HG03139 (cell line): ENCODE results near the gene ZNF844.
"Not testable (repeated sequence)": the region's sequence is repeated elsewhere in the genome, so short reads cannot be mapped to it uniquely, and the experiment has no call there.

Experiments
- ATAC-seq: cut with Tn5 transposase; IDR thresholded peaks from one replicate; pipeline ENCODE4 v1.9.1; 2021; ENCODE audit not compliant: unreplicated experiment

Gene ZNF844

DNA sequence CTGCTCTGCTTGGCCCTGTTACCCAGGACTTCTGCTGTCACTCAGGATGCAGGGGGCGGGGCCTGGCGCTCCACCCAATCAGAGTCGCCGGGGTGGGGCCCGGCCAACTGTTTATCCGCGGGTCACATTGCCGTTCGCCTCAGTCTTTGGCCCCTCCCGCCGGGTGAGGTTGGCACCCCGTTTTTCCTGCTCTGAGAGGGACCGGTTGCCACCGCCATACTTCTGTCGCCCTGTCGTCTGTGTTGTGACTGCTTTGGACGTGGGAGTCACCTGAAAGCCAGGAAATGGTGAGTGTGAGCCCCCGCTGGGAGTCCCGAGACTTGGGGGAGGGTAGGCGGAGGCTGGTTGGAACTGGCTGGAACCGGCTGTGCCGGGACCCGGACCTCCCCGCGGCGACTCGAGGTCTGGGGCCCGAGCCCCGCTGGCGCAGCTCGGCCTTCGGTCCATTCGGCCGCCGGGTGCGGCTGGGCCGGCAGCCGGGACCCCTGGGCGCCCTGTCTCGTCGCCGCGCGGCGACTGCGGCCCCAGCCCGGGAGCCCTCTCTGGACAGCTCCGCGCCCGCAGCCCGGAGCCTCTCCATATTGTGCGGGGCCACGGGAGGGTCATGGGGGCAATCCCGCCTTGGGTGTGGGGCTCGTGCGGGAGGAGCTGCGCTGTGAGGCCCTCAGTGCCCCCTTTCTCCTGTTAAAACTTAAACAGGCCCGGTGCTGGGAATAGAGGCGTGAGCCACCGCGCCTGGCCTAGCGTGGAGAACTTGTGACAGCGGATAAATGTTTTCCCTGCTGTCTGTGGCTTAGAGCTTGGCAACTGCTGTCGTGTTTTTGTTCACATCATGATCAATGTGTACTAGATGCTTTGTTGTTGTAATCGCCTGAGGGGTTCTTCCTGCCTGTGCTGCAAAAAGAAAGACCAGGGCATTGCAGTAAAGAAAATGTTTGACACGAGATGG is at the start of gene ZNF844:
ZNF844 (plus strand) TSS at position 142 of the 949 bp plus-strand sequence; CDS start at position 285, 143 bp downstream.
- peak; percentile 77 for ATAC-seq

DNA sequence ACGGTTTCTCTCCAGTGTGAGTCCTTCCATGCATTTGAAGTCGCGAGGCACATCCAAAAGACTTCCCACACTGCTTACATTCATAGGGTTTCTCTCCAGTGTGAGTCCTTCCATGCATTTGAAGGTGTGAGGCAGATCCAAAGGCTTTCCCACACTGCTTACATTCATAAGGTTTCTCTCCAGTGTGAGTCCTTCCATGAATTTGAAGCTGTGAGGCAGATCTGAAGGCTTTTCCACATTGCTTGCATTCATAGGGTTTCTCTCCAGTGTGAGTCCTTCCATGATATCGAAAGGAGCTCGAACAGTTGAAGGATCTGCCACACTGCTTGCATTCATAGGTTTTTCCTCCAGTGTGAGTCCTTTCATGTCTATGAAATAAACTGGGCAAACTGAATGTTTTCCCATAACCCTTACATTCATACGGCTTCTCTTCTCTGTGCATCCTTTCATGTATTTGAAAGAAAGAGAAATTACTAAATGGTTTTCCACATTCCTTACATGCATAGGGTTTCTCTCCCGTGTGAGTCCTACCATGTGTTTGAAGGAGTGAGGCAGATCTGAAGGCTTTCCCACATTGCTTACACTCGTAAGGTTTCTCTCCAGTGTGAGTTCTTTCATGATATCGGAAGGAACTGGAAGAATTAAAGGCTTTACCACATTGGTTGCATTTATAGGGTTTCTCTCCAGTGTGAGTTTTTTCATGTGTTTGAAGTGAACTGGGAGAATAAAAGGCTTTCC is 49.3 kb upstream of the ZNF844 start:
- no peak for ATAC-seq

DNA sequence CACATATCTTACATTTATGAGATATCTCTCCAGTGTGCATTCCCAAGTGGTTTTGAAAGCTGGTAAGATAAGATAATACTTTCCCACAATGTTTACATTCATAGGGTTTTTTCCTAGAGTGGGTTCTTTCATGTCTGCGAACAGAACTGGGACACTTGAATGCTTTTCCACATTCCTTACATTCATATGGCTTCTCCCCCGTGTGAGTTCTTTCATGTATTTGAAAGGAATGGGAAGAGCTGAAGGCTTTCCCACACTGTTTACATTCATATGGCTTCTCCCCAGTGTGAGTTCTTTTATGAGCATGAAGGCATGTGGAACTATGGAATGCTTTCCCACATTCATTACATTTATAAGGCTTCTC is 48.8 kb upstream of the ZNF844 start:
- no peak for ATAC-seq

DNA sequence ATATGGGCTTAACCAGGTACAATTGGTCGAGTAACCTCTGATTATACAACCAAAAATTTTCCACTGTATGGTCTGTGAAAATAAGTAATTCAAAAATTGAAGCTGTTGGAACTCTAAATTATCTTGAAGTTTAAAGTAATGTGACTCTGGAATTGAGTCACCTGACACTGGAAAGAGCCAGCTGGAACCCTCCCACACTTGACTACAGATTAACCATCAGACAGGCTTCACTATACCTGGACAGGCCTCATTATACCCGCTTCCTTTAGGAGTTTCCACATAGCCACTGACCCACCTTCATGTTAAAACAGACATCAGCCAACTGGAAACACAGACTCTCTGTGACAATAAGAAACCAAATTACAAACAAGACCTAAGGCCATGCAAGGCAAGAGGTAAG is 30.3 kb upstream of the ZNF844 start:
- no peak for ATAC-seq

DNA sequence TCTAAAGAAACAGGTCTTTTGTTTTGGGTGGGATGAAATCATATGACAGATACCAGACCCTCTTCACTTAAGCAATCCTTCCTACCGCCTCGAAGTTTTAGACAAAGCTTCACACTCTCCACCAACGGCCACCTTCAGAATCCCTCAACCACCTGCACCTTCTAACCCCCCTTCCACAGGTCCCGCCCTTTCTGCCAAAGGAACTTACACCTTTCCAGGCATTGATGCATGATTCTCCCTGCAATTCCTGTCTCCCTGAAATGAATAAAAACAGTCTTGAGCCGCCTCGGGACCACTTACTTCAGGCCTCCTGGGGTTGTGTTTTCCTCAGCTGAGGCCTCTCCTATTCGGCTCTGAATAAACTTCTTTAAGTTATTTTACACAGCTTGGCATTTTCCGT is 29.9 kb upstream of the ZNF844 start:
- no peak for ATAC-seq

DNA sequence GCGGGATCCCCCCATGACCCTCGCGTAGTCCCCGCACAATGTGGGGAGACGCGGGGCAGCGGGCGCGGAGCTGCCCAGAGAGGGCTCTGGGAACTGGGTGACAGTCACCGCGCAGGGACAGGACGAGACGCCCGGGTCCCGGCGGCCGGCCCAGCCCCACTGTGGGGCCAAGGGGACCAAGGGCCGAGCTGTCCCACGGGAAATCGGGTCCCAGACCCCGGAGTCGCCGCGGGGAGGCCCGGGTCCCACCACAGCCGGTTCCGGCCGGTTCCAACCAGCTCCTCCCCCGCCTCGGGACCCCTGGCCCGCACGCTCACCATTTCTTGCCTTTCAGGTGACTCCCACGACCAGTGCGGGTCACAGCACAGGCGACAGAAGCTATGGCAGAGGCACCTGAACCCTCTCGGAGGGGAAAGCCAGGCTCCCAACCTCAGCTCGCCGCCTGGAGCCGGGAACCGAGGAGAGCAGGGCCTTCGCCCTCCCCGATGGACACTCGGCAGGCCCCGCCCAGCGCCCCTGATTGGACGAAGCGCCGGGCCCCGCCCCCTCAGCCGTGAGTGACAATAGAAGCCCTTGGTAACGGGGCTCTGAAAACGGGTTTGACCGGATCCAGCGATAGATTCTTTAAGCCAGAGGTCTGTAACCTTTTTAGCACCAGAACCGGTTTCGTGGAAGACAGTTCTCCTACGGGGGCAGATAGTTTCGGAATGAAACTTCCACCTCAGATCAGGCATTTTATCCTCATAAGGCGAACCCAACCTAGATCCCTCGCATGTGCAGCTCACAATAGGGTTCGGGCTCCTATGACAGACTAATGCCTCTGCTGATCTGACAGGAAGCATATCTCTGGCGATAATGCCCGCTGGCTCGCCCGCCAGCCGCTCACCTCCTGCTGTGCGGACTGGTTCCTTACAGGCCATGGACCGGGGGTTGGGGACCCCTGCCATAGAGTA is 29.0 kb upstream of the ZNF844 start, which contains the start of gene ZNF433:
ZNF433 (minus strand) TSS at position 460 of the 953 bp plus-strand sequence; CDS start at position 320, 140 bp downstream.
- ATAC-seq = no peak

DNA sequence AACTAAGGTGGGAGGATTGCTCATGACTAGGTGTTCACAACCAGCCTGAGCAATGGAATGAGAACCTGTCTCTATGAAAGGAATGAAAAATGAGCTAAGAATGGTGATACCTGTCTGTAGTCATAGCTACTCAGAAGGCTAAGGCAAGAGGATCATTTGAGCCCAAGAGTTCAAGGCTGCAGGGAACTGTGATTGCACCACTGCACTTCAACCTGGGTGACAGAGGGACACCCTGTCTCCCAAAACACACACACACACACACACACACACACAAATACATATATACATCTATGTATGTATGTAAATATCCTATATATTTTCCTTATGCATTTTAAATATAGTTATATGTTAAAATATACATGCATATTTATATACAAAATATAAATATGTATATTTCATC is 21.6 kb upstream of the ZNF844 start:
- ATAC-seq = no peak

DNA sequence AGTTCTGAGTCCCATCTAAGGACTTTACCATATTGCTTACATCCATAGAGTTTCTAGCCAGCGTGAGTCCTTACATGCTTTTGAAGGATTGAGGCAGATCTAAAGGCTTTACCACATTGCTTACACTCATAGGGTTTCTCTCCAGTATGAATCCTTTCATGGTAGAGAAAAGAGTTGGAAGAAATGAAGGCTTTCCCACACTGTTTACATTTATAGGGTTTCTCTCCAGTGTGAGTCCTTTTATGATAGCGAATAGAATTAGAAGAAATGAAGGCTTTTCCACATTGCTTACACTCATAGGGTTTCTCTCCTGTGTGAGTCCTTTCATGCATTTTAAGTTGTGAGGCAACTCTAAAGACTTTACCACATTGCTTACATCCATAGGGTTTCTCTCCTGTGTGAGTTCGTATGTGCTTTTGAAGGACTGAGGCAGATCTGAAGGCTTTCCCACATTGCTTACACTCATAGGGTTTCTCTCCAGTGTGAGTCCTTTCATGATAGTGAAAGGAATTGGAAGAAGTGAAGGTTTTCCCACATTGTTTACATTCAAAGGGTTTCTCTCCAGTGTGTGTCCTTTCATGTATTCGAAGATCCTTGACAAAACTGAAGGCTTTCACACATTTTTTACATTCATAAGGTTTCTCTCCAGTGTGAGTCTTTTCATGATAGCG is 20.6 kb upstream of the ZNF844 start:
- ATAC-seq = no peak

DNA sequence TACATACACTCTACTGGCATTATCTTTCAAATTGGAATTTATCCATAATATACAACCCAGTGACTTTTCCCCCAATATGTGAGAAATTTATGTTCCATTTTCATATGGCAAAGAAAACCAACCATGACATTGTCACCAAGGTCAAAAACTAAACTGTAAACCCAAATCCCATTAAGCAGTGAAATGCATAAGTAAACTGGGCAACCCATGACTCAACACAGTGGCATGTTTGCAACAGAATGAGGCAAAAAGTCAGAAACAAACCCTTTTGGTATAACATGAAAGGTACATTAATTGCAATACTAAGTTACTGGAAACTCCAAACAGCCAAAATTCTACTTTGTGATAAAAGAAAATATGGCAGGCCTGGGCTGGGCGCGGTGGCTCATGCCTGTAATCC is 16.7 kb upstream of the ZNF844 start:
- ATAC-seq = no peak

DNA sequence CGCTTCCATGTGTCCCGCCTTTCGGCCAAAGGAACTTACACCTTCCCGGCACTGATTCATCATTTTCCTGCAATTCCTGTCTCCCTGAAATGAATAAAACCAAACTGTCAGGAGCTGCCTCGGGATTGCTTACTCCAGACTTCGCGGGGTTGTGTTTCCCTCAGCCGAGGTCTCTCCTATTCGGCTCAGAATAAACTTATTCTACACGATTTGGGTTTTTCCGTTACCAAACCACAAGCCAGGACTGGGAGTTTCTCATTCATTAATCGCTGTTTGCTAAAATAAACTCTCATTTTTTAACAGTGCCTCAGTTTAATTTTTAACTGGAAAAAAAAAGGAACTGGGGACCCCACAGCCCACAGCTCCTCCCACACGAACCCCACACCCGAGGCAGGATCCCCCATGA is 12.4 kb upstream of the ZNF844 start:
- peak; percentile 9 for ATAC-seq

DNA sequence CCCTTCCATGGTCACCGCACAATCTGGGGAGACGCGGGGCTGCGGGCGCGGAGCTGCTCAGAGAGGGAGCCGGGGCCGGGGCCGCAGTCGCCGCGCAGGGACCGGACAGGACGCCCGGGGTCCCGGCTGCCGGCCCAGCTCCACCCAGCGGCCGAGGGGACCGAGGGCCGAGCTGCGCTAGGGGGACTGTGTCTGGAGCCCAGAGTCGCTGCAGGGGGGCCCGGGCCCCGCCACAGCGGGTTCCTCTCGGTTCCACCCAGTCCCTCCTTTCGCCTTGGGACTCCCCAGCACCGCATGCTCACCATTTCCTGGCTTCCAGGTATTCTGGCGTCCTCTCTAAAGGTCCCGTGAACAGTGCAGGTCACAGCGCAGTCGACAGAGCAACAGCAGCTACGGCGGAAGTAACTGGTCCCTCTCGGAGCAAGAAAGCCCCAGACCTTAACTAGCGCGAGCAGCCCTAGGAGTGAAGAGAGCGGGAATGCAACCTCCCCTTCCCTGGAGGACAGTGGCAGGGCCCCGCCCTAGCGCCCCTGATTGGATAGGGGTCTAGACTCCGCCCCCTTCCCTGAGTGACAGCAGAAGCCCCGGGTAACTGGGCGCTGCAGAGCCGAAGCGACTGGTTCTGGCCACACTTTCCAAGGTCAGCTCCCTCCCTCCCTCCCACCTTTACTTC is 11.9 kb upstream of the ZNF844 start, which contains the start of gene ZNF878:
ZNF878 (minus strand) TSS at position 465 of the 673 bp plus-strand sequence; CDS start at position 305, 160 bp downstream.
- peak; percentile 74 for ATAC-seq

DNA sequence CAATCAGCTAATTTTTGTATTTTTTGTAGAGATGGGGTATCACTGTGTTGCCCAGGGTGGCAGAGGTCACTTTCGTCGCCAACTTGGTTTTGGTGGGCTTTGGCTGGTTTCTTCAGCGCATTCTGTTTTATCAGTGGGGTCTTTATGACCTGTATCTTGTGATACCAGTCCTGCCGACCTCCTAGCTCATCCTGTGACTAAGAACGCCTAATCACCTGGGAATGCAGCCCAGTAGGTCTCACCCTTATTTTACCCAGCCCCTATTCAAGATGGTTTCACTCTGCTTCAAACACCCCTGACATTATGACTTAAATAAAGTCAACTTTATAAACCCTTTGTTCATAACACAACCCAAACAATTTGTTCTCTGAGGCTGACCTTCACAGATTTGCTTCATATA is 8.7 kb upstream of the ZNF844 start:
- ATAC-seq = no peak

DNA sequence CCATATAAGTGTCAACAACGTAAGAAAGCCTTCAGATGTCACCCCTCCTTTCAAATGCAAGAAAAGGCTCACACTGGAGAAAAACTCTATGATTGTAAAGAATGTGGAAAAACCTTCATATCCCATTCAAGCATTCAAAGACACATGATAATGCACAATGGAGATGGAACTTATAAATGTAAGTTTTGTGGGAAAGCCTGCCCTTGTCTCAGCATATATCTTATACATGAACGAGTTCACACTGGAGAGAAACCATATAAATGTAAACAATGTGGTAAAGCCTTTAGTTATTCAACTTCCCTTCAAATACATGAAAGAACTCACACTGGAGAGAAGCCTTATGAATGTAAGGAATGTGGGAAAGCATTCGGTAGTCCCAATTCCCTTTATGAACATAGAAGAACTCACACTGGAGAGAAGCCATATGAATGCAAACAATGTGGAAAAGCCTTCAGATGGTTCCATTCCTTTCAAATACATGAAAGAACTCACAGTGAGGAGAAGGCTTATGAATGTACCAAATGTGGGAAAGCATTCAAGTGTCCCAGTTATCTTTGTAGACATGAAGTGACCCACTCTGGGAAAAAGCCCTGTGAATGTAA is 11.1 kb downstream of the ZNF844 start:
- ATAC-seq = no peak

DNA sequence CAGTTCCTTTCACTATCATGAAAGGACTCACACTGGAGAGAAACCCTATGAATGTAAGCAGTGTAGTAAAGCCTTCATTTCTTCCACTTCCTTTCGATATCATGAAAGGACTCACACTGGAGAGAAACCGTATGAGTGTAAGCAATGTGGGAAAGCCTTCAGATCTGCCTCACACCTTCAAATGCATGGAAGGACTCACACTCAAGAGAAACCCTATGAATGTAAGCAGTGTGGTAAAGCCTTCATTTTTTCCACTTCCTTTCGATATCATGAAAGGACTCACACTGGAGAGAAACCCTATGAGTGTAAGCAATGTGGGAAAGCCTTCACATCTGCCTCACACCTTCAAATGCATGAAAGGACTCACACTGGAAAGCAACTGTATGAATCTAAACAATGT is 11.8 kb downstream of the ZNF844 start:
- ATAC-seq = not testable (repeated sequence)

DNA sequence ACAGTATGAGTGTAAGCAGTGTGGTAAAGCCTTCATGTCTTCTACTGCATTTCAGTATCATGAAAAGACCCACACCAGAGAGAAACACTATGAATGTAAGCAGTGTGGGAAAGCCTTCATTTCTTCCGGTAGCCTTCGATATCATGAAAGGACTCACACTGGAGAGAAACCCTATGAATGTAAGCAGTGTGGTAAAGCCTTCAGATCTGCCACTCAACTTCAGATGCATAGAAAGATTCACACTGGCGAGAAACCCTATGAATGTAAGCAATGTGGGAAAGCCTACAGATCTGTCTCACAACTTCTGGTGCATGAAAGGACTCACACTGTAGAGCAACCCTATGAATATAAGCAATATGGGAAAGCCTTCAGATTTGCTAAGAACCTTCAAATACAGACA is 12.8 kb downstream of the ZNF844 start:
- no peak for ATAC-seq

DNA sequence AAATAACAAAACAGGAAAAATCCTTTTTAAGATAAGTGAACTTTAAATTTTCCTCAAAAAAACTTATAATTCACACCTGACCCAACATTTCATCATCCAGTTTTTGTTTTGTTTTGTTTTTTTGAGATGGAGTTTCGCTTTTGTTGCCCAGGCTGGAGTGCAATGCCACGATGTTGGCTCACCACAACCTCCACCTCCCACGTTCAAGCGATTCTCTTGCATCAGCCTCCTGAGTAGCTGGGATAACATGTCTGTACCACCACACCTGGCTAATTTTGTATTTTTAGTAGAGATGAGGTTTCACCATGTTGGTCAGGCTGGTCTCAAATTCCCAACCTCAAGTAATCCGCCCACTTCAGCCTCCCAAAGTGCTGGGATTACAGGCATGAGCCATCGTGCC is 18.8 kb downstream of the ZNF844 start:
- not testable (repeated sequence) for ATAC-seq

DNA sequence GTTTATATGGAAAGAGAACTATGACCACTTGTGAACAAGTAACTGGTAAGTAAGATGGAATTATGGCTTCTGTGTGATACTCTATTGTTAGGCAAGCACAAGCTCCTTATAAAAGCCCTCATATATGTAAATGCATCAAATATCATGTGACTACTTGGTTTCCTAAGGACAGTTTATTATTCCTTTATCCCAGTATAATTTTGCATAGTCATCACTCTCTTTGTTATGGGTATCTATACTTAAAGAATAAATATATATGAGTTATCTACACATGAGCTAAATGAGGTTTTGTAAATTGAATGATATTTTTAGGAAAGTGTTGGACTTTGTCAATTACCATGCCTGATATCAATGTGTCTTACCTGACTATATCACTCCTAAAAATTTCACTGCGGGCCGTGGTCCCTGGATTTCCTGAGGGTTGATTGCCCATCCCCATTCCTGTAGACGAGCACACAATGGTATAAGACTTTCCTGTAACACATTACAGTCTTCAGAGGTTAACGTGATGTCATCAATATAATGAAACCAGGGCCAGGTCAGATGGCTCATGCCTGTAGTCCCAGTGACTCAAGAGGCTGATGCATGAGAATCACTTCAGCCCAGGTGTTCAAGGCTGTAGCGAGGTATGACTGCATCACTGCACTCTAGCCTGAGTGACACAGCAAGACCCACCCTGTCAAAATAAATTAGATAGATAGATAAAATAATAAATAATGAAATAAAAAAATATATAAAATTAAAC is 20.7 kb downstream of the ZNF844 start:
- ATAC-seq = no peak

DNA sequence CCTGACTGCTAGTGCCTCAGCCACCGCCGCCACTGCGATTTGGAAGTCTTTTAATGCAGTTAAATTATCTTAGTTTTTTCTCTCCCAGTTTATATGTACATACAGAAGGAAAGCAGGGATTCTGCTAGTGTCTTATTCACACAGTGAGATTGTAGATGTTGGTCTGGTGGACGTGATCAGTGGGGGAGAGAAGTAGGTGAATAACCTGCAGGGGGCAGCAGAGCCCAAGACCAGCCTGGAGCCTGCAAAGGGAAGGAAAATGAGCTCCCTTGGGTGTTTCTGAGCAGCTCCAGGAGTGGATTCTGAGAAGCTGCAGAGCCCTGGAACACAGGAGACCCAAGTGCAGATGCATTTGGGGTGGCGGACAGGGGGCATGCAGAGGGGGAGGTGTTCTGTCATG is 26.3 kb downstream of the ZNF844 start:
- no peak for ATAC-seq
